HG03039 (cell line): ENCODE results near the gene SPEF1.
"Not testable (repeated sequence)": the region's sequence is repeated elsewhere in the genome, so short reads cannot be mapped to it uniquely, and the experiment has no call there.

ENCODE experiments used
- ATAC-seq: cut with Tn5 transposase; IDR thresholded peaks from one replicate; pipeline ENCODE4 v1.9.1; 2021; ENCODE audit warnings: mild to moderate bottlenecking, moderate library complexity; ENCODE audit not compliant: unreplicated experiment

SPEF1 gene

GRCh38 chr20:3789201-3789600 lies 8.0 kb upstream of the SPEF1 start:
- not testable (repeated sequence) for ATAC-seq

DNA sequence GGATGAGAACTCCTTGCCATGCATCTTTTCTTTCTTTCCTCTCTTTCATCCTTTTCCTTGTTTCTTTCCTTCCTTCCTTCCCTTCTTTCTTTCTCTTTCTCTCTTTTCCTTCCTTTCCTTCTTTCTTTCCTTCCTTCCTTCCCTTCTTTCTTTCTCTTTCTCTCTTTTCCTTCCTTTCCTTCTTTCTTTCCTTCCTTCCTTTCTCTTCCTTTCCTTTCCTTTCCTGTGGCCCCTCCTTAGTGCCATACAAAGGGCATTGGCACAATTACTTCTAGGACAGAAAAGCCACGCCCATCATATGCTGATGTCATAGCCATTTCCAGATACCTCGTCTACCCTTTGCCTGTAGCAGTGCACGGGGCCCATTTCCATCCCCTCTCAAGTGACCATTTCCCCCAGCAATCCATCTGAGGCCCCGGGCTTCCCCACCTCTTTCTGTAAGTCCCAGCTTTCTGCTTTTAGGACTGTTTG lies 7.5 kb upstream of the SPEF1 start:
- ATAC-seq: no peak

DNA sequence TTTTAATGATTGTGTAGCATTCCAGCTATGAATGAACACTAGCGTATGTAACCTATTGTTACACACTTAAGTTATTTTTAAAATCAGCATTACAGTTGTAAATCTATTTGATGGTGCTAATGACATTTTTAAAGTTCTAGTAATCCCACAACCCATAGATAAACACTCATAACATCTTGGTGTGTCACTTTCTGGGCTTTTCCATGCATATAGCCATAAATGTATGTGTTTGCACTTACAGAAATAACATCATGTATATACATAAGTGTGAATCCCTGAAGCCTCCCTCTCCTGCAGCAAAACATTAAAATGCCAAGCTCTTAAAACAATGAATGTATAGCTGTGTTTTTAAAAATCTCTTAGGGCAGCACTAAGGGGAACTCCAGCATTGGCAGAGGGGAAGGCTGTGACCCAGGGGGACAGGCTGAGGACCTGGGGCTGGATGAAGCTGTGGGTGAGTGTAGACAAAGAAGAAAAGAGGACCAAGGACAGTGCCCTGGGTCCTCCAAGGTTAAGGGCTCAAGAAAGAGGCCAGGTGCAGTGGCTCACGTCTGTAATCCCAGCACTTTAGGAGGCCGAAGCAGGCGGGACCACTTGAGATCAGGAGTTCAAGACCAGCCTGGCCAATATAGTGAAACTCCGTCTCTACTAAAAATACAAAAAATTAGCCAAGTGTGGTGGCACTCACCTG lies 6.2 kb upstream of the SPEF1 start:
- no peak for ATAC-seq

GRCh38 chr20:3786665-3787323 lies 5.5 kb upstream of the SPEF1 start, which contains the start of gene CENPB:
Gene CENPB, minus strand, starts transcription at chr20:3786740. Its CDS starts 257 bp downstream, at chr20:3786483.
- peak; percentile 76 for ATAC-seq

- ATAC-seq: peak; percentile 1
Observed at GRCh38 chr20:3786126-3786484, 4.9 kb upstream of the SPEF1 start.

DNA sequence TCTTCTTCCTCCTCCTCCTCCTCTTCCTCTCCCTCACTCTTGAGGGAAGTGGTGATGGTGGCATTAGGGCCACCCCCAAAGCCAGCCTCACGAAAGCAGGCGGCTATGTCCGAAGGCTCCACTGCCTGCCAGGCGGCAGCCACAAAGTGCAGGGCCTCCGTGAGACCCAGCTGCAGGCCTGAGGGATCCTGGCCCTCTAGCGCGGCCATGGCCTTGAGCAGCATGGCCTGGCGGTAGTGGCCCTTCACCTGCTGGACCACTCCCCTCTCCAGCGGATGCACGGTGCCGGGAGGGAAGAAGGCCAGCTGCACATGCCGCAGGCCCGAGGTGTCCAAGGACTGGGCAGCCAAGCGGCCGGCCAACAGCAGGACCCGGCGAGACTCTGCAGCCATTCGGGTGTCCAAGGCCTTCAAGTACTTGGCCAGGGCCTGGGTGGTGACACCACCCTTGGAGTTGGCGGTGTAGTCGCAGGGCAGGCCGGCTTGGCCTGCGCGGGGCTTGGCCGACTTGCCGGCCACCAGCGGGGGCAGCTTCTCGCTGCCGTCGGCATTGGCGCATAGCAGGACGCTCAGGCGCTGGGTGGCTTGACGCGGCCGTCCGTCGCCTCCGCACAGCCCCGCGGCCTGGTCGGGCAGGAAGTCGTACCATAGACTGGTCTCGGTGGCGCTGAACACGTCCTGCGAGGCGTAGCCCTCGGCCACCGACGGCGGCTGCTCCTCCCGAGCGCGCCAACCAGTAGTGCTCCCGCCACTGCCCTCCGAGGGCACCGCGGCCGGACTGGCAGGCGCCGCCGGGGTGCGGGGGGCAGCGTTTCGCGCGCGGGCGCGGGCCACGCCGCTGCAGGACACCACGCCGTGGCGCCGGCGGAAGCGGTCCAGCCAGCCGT lies 4.2 kb upstream of the SPEF1 start:
- no peak for ATAC-seq

GRCh38 chr20:3784863-3785239 lies 3.6 kb upstream of the SPEF1 start:
- ATAC-seq: no peak

GRCh38 chr20:3784216-3784853 lies 3.1 kb upstream of the SPEF1 start:
- ATAC-seq: no peak

DNA sequence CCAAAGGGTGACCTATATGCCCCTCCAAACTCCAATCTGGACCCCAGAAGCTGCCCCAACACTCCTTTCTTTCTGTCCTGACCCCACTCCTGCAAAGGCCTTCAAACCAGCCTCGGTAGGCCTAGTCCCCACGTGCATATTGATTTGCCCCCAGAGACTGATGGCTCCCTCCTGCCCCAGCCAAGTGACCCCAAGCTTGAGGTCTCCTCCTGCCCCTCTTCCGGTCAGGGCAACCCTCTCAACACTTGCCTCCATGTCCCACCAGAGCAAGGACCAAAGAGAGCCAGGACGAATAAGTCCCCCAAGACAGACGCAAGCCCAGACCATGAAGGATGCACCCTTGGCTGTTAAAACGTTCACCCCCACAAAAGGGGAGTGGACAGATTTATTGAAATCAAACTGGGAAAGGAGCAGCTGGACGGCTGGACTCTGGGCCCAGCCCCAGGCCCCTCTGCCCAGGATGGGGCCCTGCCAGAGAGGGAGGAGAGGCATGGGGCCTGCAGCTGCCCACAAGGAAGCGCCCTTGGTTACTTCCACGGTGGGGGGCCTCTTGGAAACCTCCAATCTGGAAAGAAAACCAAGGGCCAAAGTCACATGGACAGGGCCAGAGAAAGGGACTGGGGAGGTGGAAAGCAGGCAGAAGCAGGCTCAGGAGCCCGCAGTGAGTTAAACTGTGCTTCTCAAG lies 2.4 kb upstream of the SPEF1 start:
- ATAC-seq: no peak

DNA sequence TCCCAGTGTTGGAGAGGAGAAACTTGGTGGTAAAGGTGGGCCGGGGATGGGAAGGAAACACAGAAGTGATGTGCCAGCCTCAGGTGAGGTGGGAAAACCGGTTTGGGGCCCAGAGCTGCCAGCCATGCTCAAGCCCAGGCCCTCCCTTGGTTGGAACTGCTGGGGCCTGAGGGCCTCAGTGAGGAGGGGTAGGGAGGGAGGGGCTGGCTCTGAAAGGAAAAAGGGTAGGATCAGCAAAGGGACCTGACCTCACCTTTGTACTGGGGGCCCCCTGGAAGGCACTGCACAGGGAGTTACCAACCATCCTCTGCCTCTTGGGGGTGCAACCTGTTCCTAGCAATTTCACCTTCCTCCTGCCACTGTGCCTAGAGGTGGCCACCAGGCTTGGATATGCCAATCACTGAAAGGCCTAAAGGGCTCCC lies 1.8 kb upstream of the SPEF1 start:
- no peak for ATAC-seq

- ATAC-seq: no peak
Observed at GRCh38 chr20:3782597-3782996, 1.3 kb upstream of the SPEF1 start.

DNA sequence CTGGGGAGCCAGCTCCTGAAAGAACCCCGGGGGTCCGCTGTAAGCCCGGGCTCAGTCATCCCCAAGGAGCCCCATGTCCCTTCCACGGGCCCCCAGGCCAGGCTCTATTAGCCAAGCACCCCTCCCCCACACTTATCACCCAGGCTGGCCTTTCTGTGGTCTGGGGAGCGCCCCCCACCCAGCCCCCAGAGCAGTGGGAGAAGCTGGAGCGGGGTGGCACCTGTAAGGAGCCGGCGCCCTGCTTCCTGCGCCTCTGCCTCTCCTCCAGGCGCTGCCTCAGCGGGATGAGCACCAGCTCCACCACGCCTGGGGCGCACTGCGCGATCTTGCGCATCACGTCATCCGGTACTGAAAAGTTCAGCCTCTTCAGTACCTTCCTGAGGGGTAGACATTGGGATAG lies 2.3 kb downstream of the SPEF1 start:
- ATAC-seq: no peak

GRCh38 chr20:3777716-3778629 lies 3.3 kb downstream of the SPEF1 start:
- no peak for ATAC-seq

- ATAC-seq: no peak
Observed at GRCh38 chr20:3777381-3777715, 3.9 kb downstream of the SPEF1 start.

- ATAC-seq: no peak
Observed at GRCh38 chr20:3775457-3776108, 5.7 kb downstream of the SPEF1 start.

DNA sequence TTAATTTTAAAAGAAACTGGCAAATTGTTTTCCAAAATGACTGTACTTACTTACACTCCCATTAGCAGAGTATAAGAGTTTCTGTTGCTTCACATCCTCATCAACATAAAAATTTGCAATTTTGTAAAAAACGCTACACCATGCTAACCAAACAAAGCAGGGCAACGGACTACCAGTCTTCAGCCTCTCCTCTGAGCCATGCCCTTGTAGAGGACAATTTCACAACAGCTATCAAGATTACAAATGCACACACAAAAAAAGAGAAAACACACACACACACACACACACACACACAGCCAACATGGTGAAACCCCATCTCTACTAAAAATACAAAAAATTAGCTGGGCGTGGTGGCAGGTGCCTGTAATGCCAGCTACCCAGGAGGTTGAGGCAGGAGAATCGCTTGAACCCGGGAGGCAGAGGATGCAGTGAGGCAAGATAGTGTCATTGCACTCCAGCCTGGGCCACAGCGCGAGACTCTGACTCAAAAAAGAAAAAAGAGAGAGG lies 9.6 kb downstream of the SPEF1 start:
- ATAC-seq: no peak

- ATAC-seq: peak; percentile 26
Observed at GRCh38 chr20:3768342-3769130, 12.7 kb downstream of the SPEF1 start.
